HEK293 (cell line): Measurements from ENCODE around the gene ADRB1.

Experiments used
- CTCF ChIA-PET: fragments of 350-600 bp; formaldehyde crosslinking; extraction: SDS; loops from one replicate; lab custom pipeline; 2021; ENCODE audit warnings: antibody characterized with exemption; lab: Yijun Ruan, JAX
- POLR2A ChIA-PET: fragments of 300-600 bp; formaldehyde crosslinking; extraction: SDS; loops from one replicate; lab custom pipeline; 2020; ENCODE audit warnings: antibody characterized with exemption, inconsistent platforms; lab: Yijun Ruan, JAX
- H3K27ac ChIP-seq: fragments of 200-500 bp; sonication (Bioruptor generic); 2 replicates; pipeline ENCODE4 v1.5.1; 2014; ENCODE audit warnings: low read depth, low read length, control low read depth, inconsistent platforms; ENCODE audit errors: extremely low read depth
- H3K36me3 ChIP-seq, 2 experiments: fragments of 200-500 bp in 1 of 2; sonication (Bioruptor generic) in 1 of 2; 1 replicate in 1 of 2; 2 replicates in 1 of 2; pipeline ENCODE4 v1.5.1; 2014 to 2017; ENCODE audit warnings: inconsistent platforms in 2 of 2, low read length in 2 of 2; ENCODE audit not compliant: control insufficient read depth in 2 of 2, insufficient read depth in 1 of 2
- H3K4me1 ChIP-seq: fragments of 200-500 bp; sonication (Bioruptor generic); 2 replicates; pipeline ENCODE4 v1.5.1; 2014; ENCODE audit warnings: mild to moderate bottlenecking, low read length, inconsistent platforms; ENCODE audit not compliant: control insufficient read depth, insufficient read depth
- H3K4me3 ChIP-seq: 2 replicates; pipeline ENCODE4 v1.5.1; 2011; ENCODE audit warnings: low read depth, mild to moderate bottlenecking, control low read depth, low read length, moderate library complexity
- H3K9me3 ChIP-seq: fragments of 200-500 bp; sonication (Bioruptor generic); 2 replicates; pipeline ENCODE4 v1.5.1; 2014; ENCODE audit warnings: low read depth, low read length, inconsistent platforms; ENCODE audit not compliant: control insufficient read depth, insufficient read depth
- BCL11A ChIP-seq: fragments of 450-650 bp; formaldehyde crosslinking; IDR thresholded peaks from 2 replicates; pipeline ENCODE4 v1.5.1; 2016; ENCODE audit warnings: low read depth, missing biosample characterization, missing genetic modification characterization
- KLF1 ChIP-seq: fragments of 450-650 bp; formaldehyde crosslinking; IDR thresholded peaks from 2 replicates; pipeline ENCODE4 v1.5.1; 2016; ENCODE audit warnings: missing biosample characterization, missing genetic modification characterization
- KLF16 ChIP-seq: fragments of 450-650 bp; formaldehyde crosslinking; IDR thresholded peaks from 2 replicates; pipeline ENCODE4 v1.5.1; 2017; ENCODE audit warnings: missing biosample characterization, missing genetic modification characterization
- SALL2 ChIP-seq: fragments of 450-650 bp; formaldehyde crosslinking; IDR thresholded peaks from 2 replicates; pipeline ENCODE4 v1.5.0; 2017; ENCODE audit warnings: missing biosample characterization, mild to moderate bottlenecking, missing genetic modification characterization, borderline replicate concordance
- SCRT2 ChIP-seq: fragments of 450-650 bp; formaldehyde crosslinking; IDR thresholded peaks from 2 replicates; pipeline ENCODE4 v1.5.1; 2016; ENCODE audit warnings: missing biosample characterization, missing genetic modification characterization
- ZNF223 ChIP-seq: fragments of 450-650 bp; formaldehyde crosslinking; IDR thresholded peaks from 2 replicates; pipeline ENCODE4 v1.5.1; 2016; ENCODE audit warnings: missing biosample characterization, missing genetic modification characterization
- ZNF24 ChIP-seq: fragments of 450-650 bp; formaldehyde crosslinking; IDR thresholded peaks from 2 replicates; pipeline ENCODE4 v1.5.1; 2016; ENCODE audit warnings: missing biosample characterization, missing genetic modification characterization
- ZNF416 ChIP-seq: fragments of 450-650 bp; formaldehyde crosslinking; IDR thresholded peaks from 2 replicates; pipeline ENCODE4 v1.5.1; 2016; ENCODE audit warnings: missing biosample characterization, missing genetic modification characterization
- ZNF548 ChIP-seq: fragments of 450-650 bp; formaldehyde crosslinking; IDR thresholded peaks from 2 replicates; pipeline ENCODE4 v1.5.1; 2016; ENCODE audit warnings: missing biosample characterization, missing genetic modification characterization
- ZNF610 ChIP-seq: fragments of 450-650 bp; formaldehyde crosslinking; IDR thresholded peaks from 2 replicates; pipeline ENCODE4 v1.5.1; 2016; ENCODE audit warnings: missing biosample characterization, missing genetic modification characterization, borderline replicate concordance
- ZNF747 ChIP-seq: fragments of 450-650 bp; formaldehyde crosslinking; IDR thresholded peaks from 2 replicates; pipeline ENCODE4 v1.5.1; 2016; ENCODE audit warnings: missing biosample characterization, missing genetic modification characterization
- TF ChIP-seq, protein P1 (sequence below): fragments of 450-650 bp; formaldehyde crosslinking; IDR thresholded peaks from 2 replicates; pipeline ENCODE4 v1.5.1; 2017; ENCODE audit warnings: missing biosample characterization, mild to moderate bottlenecking, missing genetic modification characterization, moderate library complexity
- TF ChIP-seq, protein P2 (sequence below): fragments of 450-650 bp; formaldehyde crosslinking; IDR thresholded peaks from 2 replicates; pipeline ENCODE4 v1.5.1; 2016; ENCODE audit warnings: missing biosample characterization, missing genetic modification characterization
- TF ChIP-seq, protein P3 (sequence below): fragments of 450-650 bp; formaldehyde crosslinking; IDR thresholded peaks from 2 replicates; pipeline ENCODE4 v1.5.1; 2016; ENCODE audit warnings: missing biosample characterization, missing genetic modification characterization
- TF ChIP-seq, protein P4 (sequence below): fragments of 450-650 bp; formaldehyde crosslinking; optimal IDR thresholded peaks from 2 replicates; pipeline ENCODE3; 2016; ENCODE audit warnings: missing biosample characterization, mild to moderate bottlenecking, missing genetic modification characterization
- TF ChIP-seq, protein P5 (sequence below): IDR thresholded peaks from 2 replicates; pipeline ENCODE4 v1.6.1; 2011; ENCODE audit warnings: mild to moderate bottlenecking, low read depth, low read length, borderline replicate concordance
- TF ChIP-seq, protein P6 (sequence below): fragments of 450-650 bp; formaldehyde crosslinking; IDR thresholded peaks from 2 replicates; pipeline ENCODE4 v1.5.1; 2016; ENCODE audit warnings: missing biosample characterization, missing genetic modification characterization

Gene ADRB1

DNA sequence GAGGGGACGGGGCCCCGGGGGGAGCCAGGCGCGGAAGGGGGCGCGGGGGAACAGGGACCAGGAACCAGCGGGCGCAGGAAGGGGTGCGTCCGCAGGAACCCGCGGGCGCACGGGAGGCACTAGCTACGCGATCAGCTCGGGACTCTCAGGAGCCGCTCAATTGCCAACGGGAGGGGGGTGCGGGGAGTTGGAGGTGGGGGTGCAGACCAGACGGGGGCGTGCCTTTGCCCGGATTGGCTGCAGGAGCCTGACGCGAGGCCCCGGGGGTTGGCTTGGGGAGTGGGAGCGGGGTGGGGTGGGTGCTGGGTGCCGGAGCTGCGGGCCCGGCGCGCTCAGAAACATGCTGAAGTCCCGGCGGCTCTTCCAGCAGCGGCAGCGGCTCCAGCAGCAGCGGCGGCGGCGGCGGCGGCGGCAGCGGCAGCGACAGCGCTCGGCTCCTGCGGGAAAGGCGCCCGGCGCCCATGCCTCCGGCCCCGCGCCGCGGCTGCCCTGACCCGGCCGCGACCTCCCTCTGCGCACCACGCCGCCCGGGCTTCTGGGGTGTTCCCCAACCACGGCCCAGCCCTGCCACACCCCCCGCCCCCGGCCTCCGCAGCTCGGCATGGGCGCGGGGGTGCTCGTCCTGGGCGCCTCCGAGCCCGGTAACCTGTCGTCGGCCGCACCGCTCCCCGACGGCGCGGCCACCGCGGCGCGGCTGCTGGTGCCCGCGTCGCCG, at the start of gene ADRB1 (continued):
- TF ChIP-seq, protein P1, sequence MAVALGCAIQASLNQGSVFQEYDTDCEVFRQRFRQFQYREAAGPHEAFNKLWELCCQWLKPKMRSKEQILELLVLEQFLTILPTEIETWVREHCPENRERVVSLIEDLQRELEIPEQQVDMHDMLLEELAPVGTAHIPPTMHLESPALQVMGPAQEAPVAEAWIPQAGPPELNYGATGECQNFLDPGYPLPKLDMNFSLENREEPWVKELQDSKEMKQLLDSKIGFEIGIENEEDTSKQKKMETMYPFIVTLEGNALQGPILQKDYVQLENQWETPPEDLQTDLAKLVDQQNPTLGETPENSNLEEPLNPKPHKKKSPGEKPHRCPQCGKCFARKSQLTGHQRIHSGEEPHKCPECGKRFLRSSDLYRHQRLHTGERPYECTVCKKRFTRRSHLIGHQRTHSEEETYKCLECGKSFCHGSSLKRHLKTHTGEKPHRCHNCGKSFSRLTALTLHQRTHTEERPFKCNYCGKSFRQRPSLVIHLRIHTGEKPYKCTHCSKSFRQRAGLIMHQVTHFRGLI (tag by site-specific recombination): no peak
- TF ChIP-seq, protein P2, sequence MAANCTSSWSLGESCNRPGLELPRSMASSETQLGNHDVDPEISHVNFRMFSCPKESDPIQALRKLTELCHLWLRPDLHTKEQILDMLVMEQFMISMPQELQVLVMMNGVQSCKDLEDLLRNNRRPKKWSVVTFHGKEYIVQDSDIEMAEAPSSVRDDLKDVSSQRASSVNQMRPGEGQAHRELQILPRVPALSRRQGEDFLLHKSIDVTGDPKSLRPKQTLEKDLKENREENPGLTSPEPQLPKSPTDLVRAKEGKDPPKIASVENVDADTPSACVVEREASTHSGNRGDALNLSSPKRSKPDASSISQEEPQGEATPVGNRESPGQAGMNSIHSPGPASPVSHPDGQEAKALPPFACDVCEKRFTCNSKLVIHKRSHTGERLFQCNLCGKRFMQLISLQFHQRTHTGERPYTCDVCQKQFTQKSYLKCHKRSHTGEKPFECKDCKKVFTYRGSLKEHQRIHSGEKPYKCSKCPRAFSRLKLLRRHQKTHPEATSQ (tag by site-specific recombination): no peak
- TF ChIP-seq, protein P3, sequence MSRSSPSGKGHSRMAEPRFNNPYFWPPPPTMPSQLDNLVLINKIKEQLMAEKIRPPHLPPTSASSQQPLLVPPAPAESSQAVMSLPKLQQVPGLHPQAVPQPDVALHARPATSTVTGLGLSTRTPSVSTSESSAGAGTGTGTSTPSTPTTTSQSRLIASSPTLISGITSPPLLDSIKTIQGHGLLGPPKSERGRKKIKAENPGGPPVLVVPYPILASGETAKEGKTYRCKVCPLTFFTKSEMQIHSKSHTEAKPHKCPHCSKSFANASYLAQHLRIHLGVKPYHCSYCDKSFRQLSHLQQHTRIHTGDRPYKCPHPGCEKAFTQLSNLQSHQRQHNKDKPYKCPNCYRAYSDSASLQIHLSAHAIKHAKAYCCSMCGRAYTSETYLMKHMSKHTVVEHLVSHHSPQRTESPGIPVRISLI (tag by site-specific recombination): no peak
- TF ChIP-seq ZNF223 (peak; percentile 95), BCL11A (tag by site-specific recombination) (no peak), SALL2 (no peak), KLF16 (tag by site-specific recombination) (0 out of 2 replicates have a peak, but pooled peaks have one; percentile 35), ZNF416 (tag by site-specific recombination) (no peak)
- TF ChIP-seq, protein P4, sequence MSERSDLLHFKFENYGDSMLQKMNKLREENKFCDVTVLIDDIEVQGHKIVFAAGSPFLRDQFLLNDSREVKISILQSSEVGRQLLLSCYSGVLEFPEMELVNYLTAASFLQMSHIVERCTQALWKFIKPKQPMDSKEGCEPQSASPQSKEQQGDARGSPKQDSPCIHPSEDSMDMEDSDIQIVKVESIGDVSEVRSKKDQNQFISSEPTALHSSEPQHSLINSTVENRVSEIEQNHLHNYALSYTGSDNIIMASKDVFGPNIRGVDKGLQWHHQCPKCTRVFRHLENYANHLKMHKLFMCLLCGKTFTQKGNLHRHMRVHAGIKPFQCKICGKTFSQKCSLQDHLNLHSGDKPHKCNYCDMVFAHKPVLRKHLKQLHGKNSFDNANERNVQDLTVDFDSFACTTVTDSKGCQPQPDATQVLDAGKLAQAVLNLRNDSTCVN (tag by site-specific recombination): peak; percentile 56
- TF ChIP-seq, protein P5, sequence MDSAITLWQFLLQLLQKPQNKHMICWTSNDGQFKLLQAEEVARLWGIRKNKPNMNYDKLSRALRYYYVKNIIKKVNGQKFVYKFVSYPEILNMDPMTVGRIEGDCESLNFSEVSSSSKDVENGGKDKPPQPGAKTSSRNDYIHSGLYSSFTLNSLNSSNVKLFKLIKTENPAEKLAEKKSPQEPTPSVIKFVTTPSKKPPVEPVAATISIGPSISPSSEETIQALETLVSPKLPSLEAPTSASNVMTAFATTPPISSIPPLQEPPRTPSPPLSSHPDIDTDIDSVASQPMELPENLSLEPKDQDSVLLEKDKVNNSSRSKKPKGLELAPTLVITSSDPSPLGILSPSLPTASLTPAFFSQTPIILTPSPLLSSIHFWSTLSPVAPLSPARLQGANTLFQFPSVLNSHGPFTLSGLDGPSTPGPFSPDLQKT: no peak
- TF ChIP-seq, protein P6, sequence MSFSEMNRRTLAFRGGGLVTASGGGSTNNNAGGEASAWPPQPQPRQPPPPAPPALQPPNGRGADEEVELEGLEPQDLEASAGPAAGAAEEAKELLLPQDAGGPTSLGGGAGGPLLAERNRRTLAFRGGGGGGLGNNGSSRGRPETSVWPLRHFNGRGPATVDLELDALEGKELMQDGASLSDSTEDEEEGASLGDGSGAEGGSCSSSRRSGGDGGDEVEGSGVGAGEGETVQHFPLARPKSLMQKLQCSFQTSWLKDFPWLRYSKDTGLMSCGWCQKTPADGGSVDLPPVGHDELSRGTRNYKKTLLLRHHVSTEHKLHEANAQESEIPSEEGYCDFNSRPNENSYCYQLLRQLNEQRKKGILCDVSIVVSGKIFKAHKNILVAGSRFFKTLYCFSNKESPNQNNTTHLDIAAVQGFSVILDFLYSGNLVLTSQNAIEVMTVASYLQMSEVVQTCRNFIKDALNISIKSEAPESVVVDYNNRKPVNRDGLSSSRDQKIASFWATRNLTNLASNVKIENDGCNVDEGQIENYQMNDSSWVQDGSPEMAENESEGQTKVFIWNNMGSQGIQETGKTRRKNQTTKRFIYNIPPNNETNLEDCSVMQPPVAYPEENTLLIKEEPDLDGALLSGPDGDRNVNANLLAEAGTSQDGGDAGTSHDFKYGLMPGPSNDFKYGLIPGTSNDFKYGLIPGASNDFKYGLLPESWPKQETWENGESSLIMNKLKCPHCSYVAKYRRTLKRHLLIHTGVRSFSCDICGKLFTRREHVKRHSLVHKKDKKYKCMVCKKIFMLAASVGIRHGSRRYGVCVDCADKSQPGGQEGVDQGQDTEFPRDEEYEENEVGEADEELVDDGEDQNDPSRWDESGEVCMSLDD (tag by site-specific recombination): peak; percentile 80; the same call in 1 of the 2 replicates

DNA sequence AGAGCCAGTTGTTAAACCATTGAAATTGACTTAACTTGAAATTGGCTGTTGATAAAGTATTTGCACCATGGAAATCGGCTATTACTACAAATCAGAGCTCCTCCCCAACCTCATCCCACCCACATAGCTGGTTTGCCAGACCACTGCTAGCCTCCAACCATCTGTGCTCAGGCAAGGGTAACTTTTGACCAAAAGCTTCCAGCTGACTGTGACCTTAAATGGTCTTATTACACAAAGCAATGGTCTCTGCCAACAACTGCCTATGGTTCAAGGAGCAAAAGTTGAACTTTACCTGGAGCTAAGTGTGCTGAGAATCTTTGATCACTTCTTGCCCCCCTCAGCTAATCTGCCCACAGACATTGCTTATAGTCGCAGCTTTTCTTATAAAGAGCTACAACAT, 48.5 kb upstream of the ADRB1 start:
- Histone ChIP-seq H3K4me3 (no peak overlapping the region), H3K4me1 (no peaks in the 10 kb centered on the region), H3K9me3 (no peaks in the 10 kb centered on the region), H3K36me3 (no peaks in the 10 kb centered on the region), H3K27ac (no peak overlapping the region)
- ChIA-PET POLR2A (no interaction called here), CTCF (interaction anchor here (0.6 to 0.9 kb wide), 6 partner anchors 9 to 421 kb away, joined by 3 read pairs; no protein-coding TSS in a partner anchor)
- TF ChIP-seq KLF1 (tag by site-specific recombination) (no peak), ZNF548 (tag by site-specific recombination) (no peak), ZNF747 (tag by site-specific recombination) (no peak), ZNF24 (tag by site-specific recombination) (no peak), ZNF610 (tag by site-specific recombination) (no peak), SCRT2 (tag by site-specific recombination) (no peak)
